GM21619 (cell line): ENCODE measurements around the gene JAG1.
A peak's percentile ranks its signal among the peaks of the same experiment; 100 is the strongest.
"Not testable (repeated sequence)": the region's sequence is repeated elsewhere in the genome, so short reads cannot be mapped to it uniquely, and the experiment has no call there.

Experiments
- ATAC-seq: cut with Tn5 transposase; IDR thresholded peaks from one replicate; pipeline ENCODE4 v1.9.1; 2021; ENCODE audit not compliant: unreplicated experiment

The JAG1 gene

GRCh38 chr20:10617549-10618133, 56.2 kb downstream of the JAG1 start:
- ATAC-seq, result not testable (repeated sequence)

DNA sequence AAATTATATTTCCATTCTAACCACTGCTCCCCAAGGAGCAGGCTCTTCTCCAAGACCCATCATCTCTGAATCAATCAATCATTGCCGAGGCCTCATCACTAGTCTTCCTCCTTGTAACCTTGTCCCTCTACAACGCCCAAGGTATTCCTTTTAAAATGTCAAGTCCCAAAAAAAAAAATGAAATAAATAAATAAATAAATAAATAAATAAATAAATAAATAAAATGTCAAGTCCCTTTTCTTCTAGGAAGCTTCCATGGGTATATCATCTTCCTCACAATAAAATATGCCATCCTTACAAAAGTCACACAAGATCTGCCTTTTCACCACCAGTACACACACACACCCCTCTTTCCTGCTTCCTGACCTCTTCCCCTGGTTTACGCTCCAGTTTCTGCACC, 57.6 kb downstream of the JAG1 start:
- no peak for ATAC-seq

DNA sequence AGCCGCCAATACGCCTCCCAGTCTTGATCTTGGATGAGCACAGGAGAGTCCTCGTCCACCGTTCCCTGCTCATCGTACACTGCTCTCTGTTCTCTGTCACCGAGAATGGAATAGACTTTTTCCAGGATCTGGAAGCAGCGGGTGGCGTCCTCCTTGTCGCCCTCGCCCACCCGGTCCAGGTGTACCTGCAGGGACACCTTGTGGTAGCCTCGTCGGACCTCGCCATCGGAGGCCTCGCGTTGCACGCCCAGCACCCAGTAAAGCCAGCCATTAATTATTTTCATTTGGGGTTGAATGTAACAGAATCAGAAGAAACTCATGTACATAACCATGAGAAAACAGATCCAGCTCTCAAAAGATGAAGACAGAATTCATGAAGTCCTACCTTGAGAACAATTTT, 59.9 kb downstream of the JAG1 start:
- ATAC-seq, result no peak

DNA sequence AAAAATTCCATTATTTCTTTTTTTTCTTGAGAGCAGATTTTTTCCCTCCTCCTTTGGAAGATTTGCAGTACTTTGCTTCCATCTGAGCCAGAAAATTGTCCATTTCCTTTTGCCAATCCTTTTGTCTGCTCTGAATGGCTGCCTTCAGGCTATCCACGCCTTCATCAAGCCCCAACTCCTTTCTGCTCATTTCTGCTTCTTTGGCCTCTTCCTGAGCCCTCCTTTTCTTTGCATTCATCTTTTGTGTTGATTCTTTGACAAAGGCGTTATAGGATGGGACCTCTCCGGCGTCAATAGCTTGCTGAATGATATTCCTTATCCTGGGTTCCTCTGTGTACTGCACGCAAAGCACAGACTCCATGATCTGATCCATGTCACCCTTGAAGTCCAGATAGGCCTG, 60.4 kb downstream of the JAG1 start:
- not testable (repeated sequence) for ATAC-seq

DNA sequence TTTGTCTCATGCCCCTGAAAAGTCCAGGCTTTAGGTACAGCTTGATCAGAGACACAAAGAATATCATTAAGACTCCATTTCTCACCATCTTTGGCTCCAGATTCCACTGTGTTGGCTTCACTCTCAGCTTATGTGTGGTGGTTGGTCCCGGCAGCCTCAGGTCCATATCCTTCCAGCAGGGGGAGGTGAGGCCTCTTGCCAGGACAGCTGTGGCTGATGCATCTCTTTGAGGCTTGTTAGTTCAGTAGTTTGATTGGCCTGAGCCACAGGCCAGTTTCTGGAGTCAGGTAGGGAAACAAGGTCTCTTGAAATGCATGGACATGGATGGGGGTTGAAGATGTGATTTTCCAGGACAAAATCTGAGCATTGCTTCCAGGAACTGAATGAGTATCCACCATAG, 62.4 kb downstream of the JAG1 start:
- ATAC-seq, result peak; percentile 82

- ATAC-seq, result no peak
Observed at GRCh38 chr20:10610251-10610650, 63.5 kb downstream of the JAG1 start.

GRCh38 chr20:10609770-10610169, 64.0 kb downstream of the JAG1 start:
- no peak for ATAC-seq

- no peak for ATAC-seq
Observed at GRCh38 chr20:10609276-10609675, 64.5 kb downstream of the JAG1 start.

DNA sequence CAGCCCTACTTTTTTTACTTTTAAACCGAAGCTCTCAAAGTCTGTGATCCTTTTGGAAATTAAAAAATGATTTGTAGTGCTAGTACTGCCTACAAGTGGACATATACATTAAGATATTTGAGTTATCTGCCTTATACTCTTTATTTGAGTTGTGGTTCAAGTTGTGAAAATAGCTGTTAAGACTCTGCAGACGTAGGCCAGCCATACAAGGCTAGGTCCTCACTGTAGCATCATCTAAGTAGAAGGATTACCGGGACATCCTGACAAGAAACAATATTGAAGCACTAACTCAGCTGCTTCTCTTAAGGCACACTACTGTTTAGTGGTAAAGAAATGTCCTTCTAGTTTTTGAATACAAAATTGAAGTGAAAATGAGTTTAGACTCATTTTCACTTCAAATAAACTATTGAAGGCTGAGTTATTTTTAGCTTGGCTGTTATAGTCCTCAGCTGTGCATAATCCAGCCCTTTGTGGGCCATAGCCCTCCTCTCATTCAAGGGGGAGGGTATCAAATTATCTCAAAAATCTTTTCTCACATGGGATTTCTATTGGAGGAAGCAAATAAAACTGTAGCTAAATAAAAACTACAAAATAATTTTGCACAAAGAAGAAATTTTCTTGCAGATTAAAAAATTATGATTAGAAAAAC, 68.1 kb downstream of the JAG1 start:
- no peak for ATAC-seq

DNA sequence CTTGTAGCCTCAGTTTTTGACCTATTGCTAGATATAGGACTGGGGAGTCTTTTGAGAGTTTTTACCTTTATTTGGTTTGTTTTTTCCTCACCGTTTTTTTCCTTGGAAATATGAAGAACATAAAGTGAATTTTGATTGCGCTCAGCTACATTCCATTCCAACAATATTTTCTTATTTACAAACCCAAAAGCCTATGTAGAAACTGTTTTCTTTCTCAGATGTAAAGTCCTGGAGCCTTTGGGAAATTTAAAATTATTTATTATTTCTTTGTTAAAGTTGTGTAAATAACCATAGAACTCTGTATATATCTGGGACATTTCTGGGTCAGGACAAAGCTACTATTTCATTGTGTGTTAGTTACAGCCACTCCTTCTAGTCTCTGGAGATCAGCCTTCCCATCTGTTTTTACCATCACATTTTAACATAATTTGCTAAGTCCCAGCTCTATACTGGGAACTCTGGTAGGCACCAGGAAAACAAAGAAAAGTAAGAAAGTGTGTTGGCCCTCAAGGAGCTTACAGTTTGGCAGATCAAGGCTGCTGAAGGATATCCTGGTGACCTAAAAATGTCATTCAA, 68.8 kb downstream of the JAG1 start:
- no peak for ATAC-seq

DNA sequence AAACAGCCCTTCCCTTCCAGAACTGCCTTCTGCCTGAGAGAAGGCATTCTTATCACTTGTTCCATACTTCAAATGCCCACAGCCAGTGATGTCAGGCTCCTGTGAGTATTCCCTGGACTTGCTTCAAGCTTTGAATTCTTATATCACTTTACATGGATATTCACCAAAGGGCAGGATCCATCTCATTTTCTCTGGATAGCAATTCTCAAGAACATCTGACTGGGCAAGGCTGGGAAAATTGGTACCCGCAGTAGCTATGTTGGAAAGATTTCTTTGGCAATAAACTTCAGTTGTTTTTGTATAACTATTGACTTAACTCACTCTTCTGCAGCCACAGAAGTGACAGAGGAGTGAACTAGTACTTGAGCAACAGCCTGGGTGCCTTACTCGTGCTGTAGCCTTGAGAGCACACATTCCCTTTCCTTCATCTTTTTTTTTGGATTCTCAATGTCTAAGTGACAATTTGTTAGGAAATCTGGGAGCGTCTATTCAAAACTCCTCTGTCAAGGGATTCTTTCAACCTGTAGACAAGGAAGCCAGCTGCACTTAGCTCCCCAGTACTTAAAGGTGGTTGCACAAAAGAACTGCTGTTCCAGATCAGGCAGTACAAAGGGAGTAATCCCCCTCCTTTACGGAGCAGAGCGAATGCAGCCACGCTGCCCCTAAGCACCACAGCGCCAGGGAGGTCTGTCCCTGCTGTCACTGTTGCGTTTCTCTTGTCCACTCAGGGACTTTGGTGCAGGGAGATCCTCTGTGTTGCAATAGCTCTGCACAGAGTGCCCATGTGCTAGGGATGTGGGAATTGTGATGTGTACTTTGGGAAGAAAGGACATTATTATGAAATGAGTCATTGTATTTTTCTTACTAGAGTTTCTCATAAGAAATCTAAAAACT, 69.6 kb downstream of the JAG1 start:
- no peak for ATAC-seq

DNA sequence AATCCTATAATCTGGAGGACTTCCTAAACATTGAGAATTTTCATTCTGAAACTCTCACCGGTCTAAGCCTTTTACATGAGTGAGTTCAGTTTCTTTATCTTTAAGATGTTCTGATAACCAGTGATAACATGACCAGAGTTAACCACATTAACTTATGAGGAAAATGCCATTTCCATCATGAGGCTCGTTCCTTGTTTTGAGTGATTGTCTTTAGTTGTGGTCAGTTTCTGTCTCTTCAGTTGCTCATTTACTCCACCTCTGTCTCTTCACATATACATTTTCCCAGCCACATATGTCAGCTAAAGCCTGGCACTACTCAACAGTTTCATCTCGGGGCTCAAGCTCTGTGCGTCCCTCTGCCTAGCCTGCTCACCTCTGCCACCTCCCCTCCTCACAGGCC, 70.4 kb downstream of the JAG1 start:
- no peak for ATAC-seq

GRCh38 chr20:10602221-10602871, 71.5 kb downstream of the JAG1 start:
- no peak for ATAC-seq

DNA sequence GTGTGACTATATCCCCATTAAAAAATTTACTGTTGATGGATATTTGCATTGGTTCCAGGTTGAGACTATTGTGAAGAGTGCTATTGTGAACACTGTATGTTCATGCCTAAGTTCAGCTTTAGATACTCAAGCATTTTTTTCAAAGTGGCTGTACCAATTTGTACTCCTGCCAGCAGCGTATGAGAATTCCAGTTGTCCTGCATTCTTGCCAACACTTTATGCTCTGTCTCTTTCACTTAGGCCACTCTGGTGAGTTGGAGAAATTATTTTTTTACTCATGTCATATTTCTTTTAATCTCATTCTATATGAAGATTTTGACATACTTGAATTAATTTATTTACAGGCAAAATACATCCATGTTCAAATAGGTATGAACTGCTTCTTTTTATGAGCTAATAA, 76.2 kb downstream of the JAG1 start:
- ATAC-seq, result no peak

DNA sequence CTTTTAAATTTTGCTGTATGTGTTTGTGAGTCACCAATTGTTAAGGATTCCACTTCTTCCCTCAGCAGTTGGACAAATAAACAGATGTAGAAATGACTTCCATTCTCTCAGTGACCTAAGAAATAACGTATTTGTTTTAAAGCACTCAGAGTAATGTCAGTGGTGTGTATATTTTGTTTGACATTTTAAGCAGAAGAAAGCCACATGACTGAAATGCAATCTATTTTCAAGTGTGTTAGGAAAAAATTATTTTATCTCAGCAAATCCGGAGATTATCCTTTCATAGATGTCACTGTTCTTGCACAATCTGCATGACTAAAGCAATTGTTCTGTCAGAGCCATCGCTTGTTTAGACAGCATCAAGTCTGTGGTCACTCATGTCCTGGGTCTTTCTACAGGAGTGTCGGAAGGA, 77.1 kb downstream of the JAG1 start:
- no peak for ATAC-seq

GRCh38 chr20:10595985-10596384, 77.8 kb downstream of the JAG1 start:
- ATAC-seq, result no peak

GRCh38 chr20:10595266-10595665, 78.5 kb downstream of the JAG1 start:
- no peak for ATAC-seq

- no peak for ATAC-seq
Observed at GRCh38 chr20:10594296-10594868, 79.4 kb downstream of the JAG1 start.

GRCh38 chr20:10591946-10592521, 81.8 kb downstream of the JAG1 start:
- no peak for ATAC-seq

DNA sequence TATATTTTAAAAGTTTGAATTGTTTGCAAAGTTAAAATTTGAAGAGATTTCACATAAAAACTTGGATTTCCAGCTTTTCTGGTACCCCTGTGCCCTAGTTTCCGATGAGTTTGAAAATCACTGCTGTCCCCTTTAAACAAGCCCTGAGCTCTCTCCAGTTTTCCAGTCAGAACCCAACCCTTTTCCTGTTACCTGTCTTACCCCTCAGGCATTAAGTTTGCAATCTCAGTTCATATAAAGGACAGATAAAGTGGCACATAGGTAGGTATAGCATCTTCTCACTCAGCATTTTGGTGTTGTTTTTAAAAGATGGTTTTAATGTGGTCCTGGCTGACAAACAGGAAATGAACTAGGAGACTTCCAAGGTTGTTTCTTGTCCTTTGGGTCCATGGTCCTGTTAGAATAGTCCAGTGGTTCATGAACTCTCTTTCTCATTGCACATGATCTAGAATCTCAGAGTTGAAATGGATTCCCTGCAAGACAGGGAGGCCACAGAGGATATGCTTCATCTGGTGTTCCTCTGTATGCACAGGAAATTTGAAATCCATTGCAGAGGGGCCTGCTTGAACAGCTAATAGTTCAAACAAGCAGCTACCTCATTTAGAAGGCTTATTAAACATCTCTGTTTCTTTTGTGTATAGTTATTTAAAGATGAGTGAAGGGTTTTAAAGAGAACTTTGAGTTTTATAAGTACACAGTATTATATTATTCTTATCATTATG, 82.7 kb downstream of the JAG1 start:
- no peak for ATAC-seq
